PC-3 (cell line): ENCODE data around the gene FAM229A. TPM values are rescaled to one million over a fixed set of nuclear protein-coding genes. Genes with fewer than 3 reads are reported as not detected.

Experiments used
- ATAC-seq: fragments of 200-7000 bp; cut with Tn5 transposase; 2 replicates; pipeline ENCODE4 v1.9.1; 2020; ENCODE audit warnings: mild to moderate bottlenecking, moderate library complexity
- BruUV-seq: library from RNA; stranded (reverse); fragments of 400-500 nt; replicated peaks from 2 replicates; lab custom pipeline; 2021; lab: Mats Ljungman, UMichigan
- CTCF ChIA-PET: fragments of 300-600 bp; sonication (Branson Sonifier 250); formaldehyde crosslinking; loops from one replicate; lab custom pipeline; 2022; ENCODE audit warnings: antibody characterized with exemption; lab: Charles Lee
- POLR2A ChIA-PET: fragments of 300-600 bp; sonication (Branson Sonifier 250); formaldehyde crosslinking; loops from one replicate; lab custom pipeline; 2022; ENCODE audit warnings: antibody characterized with exemption; ENCODE audit not compliant: unreplicated experiment; lab: Charles Lee
- DNase-seq: peaks from one replicate; pipeline ENCODE4 v3.0.0-alpha.2; 2015
- H2AFZ ChIP-seq: fragments of 300-600 bp; sonication (generic); 2 replicates; pipeline ENCODE4 v1.6.0; 2016; ENCODE audit warnings: antibody characterized with exemption, low read length
- H3F3A ChIP-seq: fragments of 300-600 bp; sonication (generic); one replicate; pipeline ENCODE4 v1.6.0; 2017; ENCODE audit warnings: antibody characterized with exemption, low read length, control low read depth, mild to moderate bottlenecking; ENCODE audit not compliant: unreplicated experiment
- H3K27ac ChIP-seq: fragments of 300-600 bp; sonication (generic); 2 replicates; pipeline ENCODE4 v1.5.1; 2016; ENCODE audit warnings: mild to moderate bottlenecking, low read length
- H3K27me3 ChIP-seq: fragments of 300-600 bp; sonication (generic); 2 replicates; pipeline ENCODE4 v1.6.1; 2016; ENCODE audit warnings: low read length, mixed read lengths
- H3K36me3 ChIP-seq: fragments of 300-600 bp; sonication (generic); 2 replicates; pipeline ENCODE4 v1.6.1; 2016; ENCODE audit warnings: low read depth, mixed run types, low read length, mixed read lengths
- H3K4me1 ChIP-seq: fragments of 300-600 bp; sonication (generic); 2 replicates; pipeline ENCODE4 v1.5.1; 2016; ENCODE audit warnings: low read length; ENCODE audit not compliant: insufficient read depth
- H3K4me2 ChIP-seq: fragments of 300-600 bp; sonication (generic); 2 replicates; pipeline ENCODE4 v1.6.0; 2016; ENCODE audit warnings: low read length
- H3K4me3 ChIP-seq: fragments of 300-600 bp; sonication (generic); 2 replicates; pipeline ENCODE4 v1.5.1; 2016; ENCODE audit warnings: mild to moderate bottlenecking, low read length, mixed read lengths
- H3K79me2 ChIP-seq: fragments of 300-600 bp; sonication (generic); 2 replicates; pipeline ENCODE4 v1.6.1; 2017; ENCODE audit warnings: low read length, mixed read lengths
- H3K9ac ChIP-seq: fragments of 300-600 bp; sonication (generic); 2 replicates; pipeline ENCODE4 v1.6.0; 2016; ENCODE audit warnings: mild to moderate bottlenecking, low read length
- H3K9me2 ChIP-seq: fragments of 300-600 bp; sonication (generic); replicated peaks from 2 replicates; pipeline ENCODE4 v1.6.1; 2016; ENCODE audit warnings: mixed run types, low read length, mixed read lengths
- H3K9me3 ChIP-seq: fragments of 300-600 bp; sonication (generic); 2 replicates; pipeline ENCODE4 v1.6.1; 2016; ENCODE audit warnings: low read length, mixed read lengths
- H4K20me1 ChIP-seq: fragments of 300-600 bp; sonication (generic); 2 replicates; pipeline ENCODE4 v1.6.1; 2016; ENCODE audit warnings: low read length, mixed read lengths
- EZH2 ChIP-seq: fragments of 300-600 bp; sonication (generic); IDR thresholded peaks from one replicate; pipeline ENCODE4 v1.6.1; 2017; ENCODE audit warnings: antibody characterized with exemption, mild to moderate bottlenecking, low read length; ENCODE audit not compliant: unreplicated experiment
- EZH2phosphoT487 ChIP-seq: fragments of 300-600 bp; sonication (generic); IDR thresholded peaks from 2 replicates; pipeline ENCODE4 v1.6.1; 2018; ENCODE audit warnings: mild to moderate bottlenecking, antibody characterized with exemption, low read length, borderline replicate concordance
- intact Hi-C: fragments of 100-400 bp; cut with micrococcal nuclease; formaldehyde crosslinking; loops from 2 replicates; pipeline ENCODE4 v1.9.0; 2023
- total RNA-seq: library from RNA; depleted of rRNA; stranded (reverse); fragments of >200 nt; gene quantifications from 2 replicates; pipeline ENCODE4 v1.2.3, GENCODE V29; 2014
- TF ChIP-seq, protein P1 (sequence below): fragments of 300-600 bp; sonication (generic); conservative IDR thresholded peaks from 2 replicates; pipeline ENCODE4 v1.5.1; 2017; ENCODE audit warnings: antibody characterized with exemption, low read depth, mild to moderate bottlenecking, low read length

FAM229A gene
- total RNA-seq, 1 experiment from 2014 or later = 3.0 TPM

DNA sequence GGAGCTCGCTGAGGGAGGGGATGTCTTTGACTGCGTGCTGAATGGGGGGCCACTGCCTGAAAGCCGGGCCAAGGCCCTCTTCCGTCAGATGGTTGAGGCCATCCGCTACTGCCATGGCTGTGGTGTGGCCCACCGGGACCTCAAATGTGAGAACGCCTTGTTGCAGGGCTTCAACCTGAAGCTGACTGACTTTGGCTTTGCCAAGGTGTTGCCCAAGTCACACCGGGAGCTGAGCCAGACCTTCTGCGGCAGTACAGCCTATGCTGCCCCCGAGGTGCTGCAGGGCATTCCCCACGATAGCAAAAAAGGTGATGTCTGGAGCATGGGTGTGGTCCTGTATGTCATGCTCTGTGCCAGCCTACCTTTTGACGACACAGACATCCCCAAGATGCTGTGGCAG lies 1.4 kb upstream of the FAM229A start:
- Histone ChIP-seq H4K20me1 (no peaks in the 10 kb centered on the region), H3K9ac (no peak overlapping the region), H3K27me3 (no peaks in the 10 kb centered on the region), H3K9me3 (no peaks in the 10 kb centered on the region), H3K9me2 (no peaks in the 10 kb centered on the region), H3K79me2 (no peaks in the 10 kb centered on the region), H3K4me3 (no peak overlapping the region), H3K27ac (no peak overlapping the region), H2AFZ (no peak overlapping the region), H3K36me3 (peaks cover 11% of the 10 kb centered on the region), H3F3A (no peaks in the 10 kb centered on the region), H3K4me1 (no peaks in the 10 kb centered on the region), H3K4me2 (no peak overlapping the region)
- TF ChIP-seq, protein P1, sequence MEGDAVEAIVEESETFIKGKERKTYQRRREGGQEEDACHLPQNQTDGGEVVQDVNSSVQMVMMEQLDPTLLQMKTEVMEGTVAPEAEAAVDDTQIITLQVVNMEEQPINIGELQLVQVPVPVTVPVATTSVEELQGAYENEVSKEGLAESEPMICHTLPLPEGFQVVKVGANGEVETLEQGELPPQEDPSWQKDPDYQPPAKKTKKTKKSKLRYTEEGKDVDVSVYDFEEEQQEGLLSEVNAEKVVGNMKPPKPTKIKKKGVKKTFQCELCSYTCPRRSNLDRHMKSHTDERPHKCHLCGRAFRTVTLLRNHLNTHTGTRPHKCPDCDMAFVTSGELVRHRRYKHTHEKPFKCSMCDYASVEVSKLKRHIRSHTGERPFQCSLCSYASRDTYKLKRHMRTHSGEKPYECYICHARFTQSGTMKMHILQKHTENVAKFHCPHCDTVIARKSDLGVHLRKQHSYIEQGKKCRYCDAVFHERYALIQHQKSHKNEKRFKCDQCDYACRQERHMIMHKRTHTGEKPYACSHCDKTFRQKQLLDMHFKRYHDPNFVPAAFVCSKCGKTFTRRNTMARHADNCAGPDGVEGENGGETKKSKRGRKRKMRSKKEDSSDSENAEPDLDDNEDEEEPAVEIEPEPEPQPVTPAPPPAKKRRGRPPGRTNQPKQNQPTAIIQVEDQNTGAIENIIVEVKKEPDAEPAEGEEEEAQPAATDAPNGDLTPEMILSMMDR = no peak
- TF ChIP-seq EZH2 = no peak
- no peak for TF ChIP-seq EZH2phosphoT487
- intact Hi-C loops = no loop called here
- ChIA-PET POLR2A (no interaction called here), CTCF (no interaction called here)
- no TSS peak for BruUV-seq
- no peak for DNase-seq
- no peak for ATAC-seq

DNA sequence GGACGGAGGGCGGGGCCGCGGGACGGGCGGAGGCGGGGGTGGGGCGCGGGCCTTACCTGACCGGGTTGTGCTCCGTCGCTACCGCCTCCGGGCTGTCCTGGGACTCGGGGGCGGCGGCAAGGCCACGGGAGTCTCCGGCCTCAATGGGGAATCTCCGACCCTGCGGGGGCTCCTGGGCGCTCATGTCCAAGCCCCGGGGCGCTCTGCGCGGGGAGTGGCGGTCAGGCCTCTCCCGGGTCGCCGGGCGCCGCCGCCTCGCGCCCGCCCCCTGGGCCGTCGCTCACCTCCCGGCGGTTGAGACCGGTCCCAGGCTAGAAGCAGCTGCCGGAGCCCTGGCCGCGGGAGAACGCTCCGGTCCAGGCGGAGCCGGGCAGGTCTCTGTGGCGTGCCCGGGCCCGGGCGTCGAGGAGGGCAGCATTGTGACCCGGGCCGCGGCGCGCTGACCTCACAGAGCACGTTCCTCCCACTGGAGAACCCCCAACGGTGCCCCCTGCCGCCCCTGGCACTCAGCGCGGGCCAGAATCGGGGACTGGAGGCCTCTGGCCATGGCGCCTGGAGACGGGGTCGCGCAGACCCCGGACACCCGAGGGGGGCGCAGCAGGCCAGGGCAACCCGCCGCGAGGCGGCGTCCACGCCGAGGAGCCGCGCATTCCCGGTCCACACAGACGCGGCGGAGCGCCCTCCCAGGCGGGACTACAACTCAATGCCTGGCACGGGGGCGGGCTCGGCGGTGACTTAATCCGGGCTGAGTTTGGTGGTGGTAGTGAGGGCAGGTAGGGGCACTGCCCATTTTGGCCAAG lies 411 bp downstream of the FAM229A start:
- H3K36me3 ChIP-seq = peaks cover 3% of the 10 kb centered on the region
- H3K4me3 ChIP-seq = peak overlapping the region; percentile 51
- no peak overlapping the region for H3K9ac ChIP-seq
- no peaks in the 10 kb centered on the region for H3K4me1 ChIP-seq
- H4K20me1 ChIP-seq = no peaks in the 10 kb centered on the region
- no peaks in the 10 kb centered on the region for H3F3A ChIP-seq
- H3K9me2 ChIP-seq = no peaks in the 10 kb centered on the region
- no peak overlapping the region for H3K27ac ChIP-seq
- DNase-seq (no peak), ATAC-seq (peak; percentile 65)
- ChIA-PET POLR2A (interaction anchor here (0.6 kb wide), 1 partner anchor 10 kb away, joined by 3 read pairs; no protein-coding TSS in a partner anchor), CTCF (no interaction called here)
- no peaks in the 10 kb centered on the region for H3K9me3 ChIP-seq
- no peak overlapping the region for H2AFZ ChIP-seq
- intact Hi-C loops = no loop called here
- TF ChIP-seq, protein P1 = 0 out of 2 replicates have a peak, but pooled peaks have one; percentile 12
- no peak for TF ChIP-seq EZH2phosphoT487
- H3K79me2 ChIP-seq = no peaks in the 10 kb centered on the region
- BruUV-seq = no TSS peak
- peak overlapping the region; percentile 57 for H3K4me2 ChIP-seq
- no peaks in the 10 kb centered on the region for H3K27me3 ChIP-seq

DNA sequence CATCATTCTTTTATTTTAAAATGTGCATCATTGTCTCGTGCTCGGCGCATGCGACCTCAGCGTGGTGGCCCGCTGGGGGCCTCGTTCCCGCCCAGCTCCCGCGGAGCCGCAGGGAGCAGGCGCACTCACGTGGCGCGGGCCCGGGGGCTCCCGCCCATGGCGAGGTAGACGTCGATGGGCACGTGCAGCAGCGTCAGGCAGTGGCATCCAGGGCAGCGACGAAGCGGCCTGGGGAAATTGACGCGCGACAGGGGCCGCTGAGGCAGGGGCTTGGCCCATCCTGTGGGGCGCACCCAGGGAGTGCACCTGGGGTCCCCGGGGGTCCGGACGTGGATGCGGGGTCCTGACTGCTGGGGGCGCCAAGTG lies 994 bp downstream of the FAM229A start:
- H3K4me2 ChIP-seq = no peak overlapping the region
- no peak for ATAC-seq
- H3K36me3 ChIP-seq = no peaks in the 10 kb centered on the region; the same call in 1 of the 2 replicates
- ChIA-PET POLR2A (no interaction called here), CTCF (no interaction called here)
- no peak for TF ChIP-seq EZH2
- TF ChIP-seq, protein P1 = no peak
- no peak for TF ChIP-seq EZH2phosphoT487
- H3K27me3 ChIP-seq = no peaks in the 10 kb centered on the region
- H3K79me2 ChIP-seq = no peaks in the 10 kb centered on the region
- H3K27ac ChIP-seq = no peak overlapping the region
- no peak for DNase-seq
- H3K4me3 ChIP-seq = no peak overlapping the region; the same call in 1 of the 2 replicates
- no peak overlapping the region for H3K9ac ChIP-seq
- H2AFZ ChIP-seq = no peak overlapping the region
- no peaks in the 10 kb centered on the region for H4K20me1 ChIP-seq
- BruUV-seq = no TSS peak
- H3F3A ChIP-seq = no peaks in the 10 kb centered on the region
- no peaks in the 10 kb centered on the region for H3K4me1 ChIP-seq
- H3K9me3 ChIP-seq = no peaks in the 10 kb centered on the region
- H3K9me2 ChIP-seq = no peaks in the 10 kb centered on the region
- intact Hi-C loops = no loop called here
